T47D (cell line): ENCODE measurements around the gene MYOG.

Experiments
- DNase-seq, 2 experiments: peaks; one replicate each; pipeline versions ENCODE4 v3.0.0 to v3.0.0-alpha.2; 2011 to 2012; ENCODE audit warnings: low read depth in 1 of 2, low spot score in 1 of 2
- JUND ChIP-seq: IDR thresholded peaks from 2 replicates; pipeline ENCODE4 v1.6.1; 2012; ENCODE audit warnings: low read depth
- in situ Hi-C: cut with HindIII; loops from 2 replicates; pipeline ENCODE4 v1.10.0; 2016; ENCODE audit warnings: low sequenced_read_pairs, low pct_unique_long_range_greater_than_20kb

MYOG gene

DNA sequence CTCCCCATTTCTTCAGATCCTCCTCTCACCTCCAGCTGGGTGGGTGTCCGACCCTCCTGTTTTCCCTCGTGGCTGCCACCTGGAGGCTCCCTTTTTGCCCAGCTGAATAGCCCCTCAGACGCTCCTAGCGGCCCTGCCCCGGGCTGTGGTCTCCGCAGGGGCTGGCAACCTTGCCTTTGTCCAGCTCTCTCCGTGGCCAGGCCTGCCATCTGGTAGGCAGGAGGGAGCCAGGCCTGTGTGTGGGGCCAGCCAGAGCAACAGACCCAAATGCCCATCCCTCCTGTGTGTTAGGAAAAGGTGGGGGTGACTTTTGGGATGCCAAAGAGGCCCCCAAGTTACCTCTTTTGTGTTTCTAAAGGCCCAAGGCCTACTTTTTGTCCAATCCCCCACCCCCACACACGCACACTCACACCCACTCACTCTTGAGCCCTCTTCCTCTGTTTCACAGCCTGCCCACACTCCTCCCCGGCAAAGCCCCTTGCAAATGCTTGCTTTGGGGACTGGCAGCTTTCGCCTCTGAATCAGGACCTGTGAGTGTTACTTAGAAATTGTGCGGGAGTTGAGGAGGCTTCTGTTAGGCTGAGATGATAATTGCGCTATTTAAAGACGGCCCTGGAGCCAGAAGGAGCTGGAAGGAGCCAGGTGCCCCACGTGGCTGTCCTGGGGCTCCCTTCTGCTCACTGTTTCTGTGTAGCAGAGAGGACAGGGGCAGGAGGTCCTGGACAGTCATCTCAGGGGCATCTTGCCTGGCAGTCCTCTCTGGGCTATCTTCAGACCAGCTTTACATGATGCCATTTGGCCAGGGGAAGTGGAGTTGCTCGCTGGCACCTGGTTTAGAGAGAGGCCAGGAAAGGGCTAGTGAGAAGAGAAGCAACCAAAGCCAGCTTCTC is 50.5 kb downstream of the MYOG start:
- no peak for TF ChIP-seq JUND
- in situ Hi-C loops = no loop called here
- DNase-seq = no peak

DNA sequence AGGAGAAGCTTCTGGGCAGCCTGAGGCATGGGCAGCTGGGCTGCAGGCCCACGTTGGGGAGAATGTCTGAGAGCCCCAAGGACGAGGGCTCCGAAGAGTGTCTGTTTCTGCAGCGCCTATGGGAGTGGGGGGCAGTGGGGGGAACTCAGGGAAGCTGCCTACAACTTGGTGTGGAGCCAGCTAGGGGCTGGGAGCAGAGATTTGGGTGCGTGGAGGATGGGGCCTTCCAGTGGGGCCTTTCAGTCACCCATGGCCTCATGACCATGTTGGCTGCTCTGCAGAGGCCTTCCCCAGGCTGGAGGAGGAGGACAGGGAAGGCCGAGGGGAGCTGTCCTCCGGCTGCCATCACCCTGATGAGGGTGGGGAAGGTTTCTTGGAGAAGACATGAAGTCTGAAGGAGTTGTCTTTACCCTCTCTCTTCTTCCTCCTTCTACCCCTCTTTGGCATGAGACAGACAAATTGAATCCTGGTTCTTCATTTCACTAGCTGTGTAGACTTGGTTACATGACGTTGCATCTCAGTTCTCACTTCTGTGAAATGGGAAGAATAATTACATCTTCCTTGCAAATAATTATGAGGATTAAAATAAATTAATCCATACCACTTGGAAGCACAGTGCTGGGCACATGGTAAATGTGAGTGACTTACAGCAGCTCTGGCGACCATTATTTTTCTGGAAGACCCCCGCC is 51.2 kb downstream of the MYOG start:
- in situ Hi-C loops = no loop called here
- no peak for DNase-seq
- TF ChIP-seq JUND = no peak

DNA sequence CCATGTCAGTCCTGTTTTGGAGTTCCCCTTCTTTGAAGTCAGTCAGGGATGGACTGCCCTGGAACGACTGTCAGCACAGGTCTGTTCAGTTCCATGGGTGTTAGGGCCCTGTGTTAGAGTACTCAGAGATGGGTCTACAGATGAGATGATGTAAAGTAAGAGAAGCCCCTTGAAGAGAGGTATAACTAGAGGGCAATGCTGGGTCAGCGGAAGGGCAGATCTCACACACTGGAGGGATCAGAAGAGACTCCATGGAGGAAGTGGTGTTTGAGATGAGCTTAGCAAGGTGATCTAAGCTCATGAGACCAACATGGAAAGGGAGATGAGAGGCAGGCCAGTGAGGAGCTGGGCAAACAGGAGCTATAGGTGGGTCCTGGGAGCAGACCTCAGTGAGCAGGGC is 51.9 kb downstream of the MYOG start:
- in situ Hi-C loops = no loop called here
- DNase-seq = no peak
- TF ChIP-seq JUND = no peak

DNA sequence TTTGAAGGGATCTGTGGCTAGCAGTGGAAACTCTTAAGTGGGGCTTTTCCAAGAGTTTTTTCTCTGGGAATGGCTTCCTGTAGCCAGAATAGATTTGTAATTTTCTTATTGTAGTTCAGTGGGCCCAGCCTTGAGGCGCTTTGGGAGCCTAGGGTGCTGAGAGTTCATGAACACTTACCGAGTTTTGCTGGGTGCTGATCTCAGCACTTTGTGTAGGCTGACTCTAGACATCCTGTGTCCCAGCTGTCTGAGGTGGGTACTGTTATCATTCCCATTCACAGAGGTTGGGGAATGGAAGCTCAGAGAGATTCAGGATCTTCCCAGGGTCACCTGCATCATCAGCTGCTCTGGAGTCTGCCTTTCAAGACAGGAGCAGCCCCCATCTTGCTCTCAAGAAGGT is 52.5 kb downstream of the MYOG start:
- in situ Hi-C loops = no loop called here
- TF ChIP-seq JUND = no peak
- DNase-seq = no peak
